Measurements from ENCODE around the gene NCK1.

- TF ChIP-seq SIN3A (IDR thresholded peaks at IDR 0.05; ENCODE audit: low read depth) (no peak), EZH2 (IDR thresholded peaks at IDR 0.05) (no peak), POLR2A (IDR thresholded peaks at IDR 0.05; ENCODE audit: borderline replicate concordance, extremely low read depth, insufficient read depth, insufficient read length) (no peak), ATF3 (IDR thresholded peaks at IDR 0.05) (no peak), TCF7L2 (IDR thresholded peaks at IDR 0.05; ENCODE audit: borderline replicate concordance, extremely low read depth, insufficient read depth, insufficient read length) (no peak), RAD21 (IDR thresholded peaks at IDR 0.05; ENCODE audit: low read depth) (no peak), JUND (IDR thresholded peaks at IDR 0.05) (no peak), MAX (IDR thresholded peaks at IDR 0.05) (no peak), POLR2AphosphoS5 (IDR thresholded peaks at IDR 0.05; ENCODE audit: low read depth, low read length) (no peak), YY1 (IDR thresholded peaks at IDR 0.05; ENCODE audit: extremely low read depth, insufficient replicate concordance, low read depth, low read length) (no peak)
- TF ChIP-seq, protein P1, sequence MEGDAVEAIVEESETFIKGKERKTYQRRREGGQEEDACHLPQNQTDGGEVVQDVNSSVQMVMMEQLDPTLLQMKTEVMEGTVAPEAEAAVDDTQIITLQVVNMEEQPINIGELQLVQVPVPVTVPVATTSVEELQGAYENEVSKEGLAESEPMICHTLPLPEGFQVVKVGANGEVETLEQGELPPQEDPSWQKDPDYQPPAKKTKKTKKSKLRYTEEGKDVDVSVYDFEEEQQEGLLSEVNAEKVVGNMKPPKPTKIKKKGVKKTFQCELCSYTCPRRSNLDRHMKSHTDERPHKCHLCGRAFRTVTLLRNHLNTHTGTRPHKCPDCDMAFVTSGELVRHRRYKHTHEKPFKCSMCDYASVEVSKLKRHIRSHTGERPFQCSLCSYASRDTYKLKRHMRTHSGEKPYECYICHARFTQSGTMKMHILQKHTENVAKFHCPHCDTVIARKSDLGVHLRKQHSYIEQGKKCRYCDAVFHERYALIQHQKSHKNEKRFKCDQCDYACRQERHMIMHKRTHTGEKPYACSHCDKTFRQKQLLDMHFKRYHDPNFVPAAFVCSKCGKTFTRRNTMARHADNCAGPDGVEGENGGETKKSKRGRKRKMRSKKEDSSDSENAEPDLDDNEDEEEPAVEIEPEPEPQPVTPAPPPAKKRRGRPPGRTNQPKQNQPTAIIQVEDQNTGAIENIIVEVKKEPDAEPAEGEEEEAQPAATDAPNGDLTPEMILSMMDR (IDR thresholded peaks at IDR 0.05 in 2 of 3, conservative IDR thresholded peaks at IDR 0.05 in 1 of 3; ENCODE audit: borderline replicate concordance in 1 of 3, insufficient read depth in 1 of 3, low read depth in 2 of 3, low read length in 2 of 3): no peak
- TF ChIP-seq, protein P2, sequence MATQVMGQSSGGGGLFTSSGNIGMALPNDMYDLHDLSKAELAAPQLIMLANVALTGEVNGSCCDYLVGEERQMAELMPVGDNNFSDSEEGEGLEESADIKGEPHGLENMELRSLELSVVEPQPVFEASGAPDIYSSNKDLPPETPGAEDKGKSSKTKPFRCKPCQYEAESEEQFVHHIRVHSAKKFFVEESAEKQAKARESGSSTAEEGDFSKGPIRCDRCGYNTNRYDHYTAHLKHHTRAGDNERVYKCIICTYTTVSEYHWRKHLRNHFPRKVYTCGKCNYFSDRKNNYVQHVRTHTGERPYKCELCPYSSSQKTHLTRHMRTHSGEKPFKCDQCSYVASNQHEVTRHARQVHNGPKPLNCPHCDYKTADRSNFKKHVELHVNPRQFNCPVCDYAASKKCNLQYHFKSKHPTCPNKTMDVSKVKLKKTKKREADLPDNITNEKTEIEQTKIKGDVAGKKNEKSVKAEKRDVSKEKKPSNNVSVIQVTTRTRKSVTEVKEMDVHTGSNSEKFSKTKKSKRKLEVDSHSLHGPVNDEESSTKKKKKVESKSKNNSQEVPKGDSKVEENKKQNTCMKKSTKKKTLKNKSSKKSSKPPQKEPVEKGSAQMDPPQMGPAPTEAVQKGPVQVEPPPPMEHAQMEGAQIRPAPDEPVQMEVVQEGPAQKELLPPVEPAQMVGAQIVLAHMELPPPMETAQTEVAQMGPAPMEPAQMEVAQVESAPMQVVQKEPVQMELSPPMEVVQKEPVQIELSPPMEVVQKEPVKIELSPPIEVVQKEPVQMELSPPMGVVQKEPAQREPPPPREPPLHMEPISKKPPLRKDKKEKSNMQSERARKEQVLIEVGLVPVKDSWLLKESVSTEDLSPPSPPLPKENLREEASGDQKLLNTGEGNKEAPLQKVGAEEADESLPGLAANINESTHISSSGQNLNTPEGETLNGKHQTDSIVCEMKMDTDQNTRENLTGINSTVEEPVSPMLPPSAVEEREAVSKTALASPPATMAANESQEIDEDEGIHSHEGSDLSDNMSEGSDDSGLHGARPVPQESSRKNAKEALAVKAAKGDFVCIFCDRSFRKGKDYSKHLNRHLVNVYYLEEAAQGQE (IDR thresholded peaks at IDR 0.05; ENCODE audit: low read depth): no peak
These were observed 31.9 kb downstream of the NCK1 start for GRCh38 chr3:136893848-136894443.
